Erythroblast (primary cell): Measurements from ENCODE around the gene PCDHA5.
"Not testable (repeated sequence)": the region's sequence is repeated elsewhere in the genome, so short reads cannot be mapped to it uniquely, and the experiment has no call there.

Experiments used
- GATA1 ChIP-seq: IDR thresholded peaks from 2 replicates; pipeline ENCODE4 v1.6.1; 2011; ENCODE audit warnings: low read depth, mild to moderate bottlenecking, control low read depth, low read length, moderate library complexity
- POLR2A ChIP-seq: IDR thresholded peaks from 2 replicates; pipeline ENCODE4 v1.6.1; 2011; ENCODE audit warnings: mild to moderate bottlenecking, low read length

- TF ChIP-seq POLR2A, GATA1: not testable (repeated sequence)
Measured at GRCh38 chr5:140787422-140787821, 34.0 kb upstream of the PCDHA5 start.
